Fibroblast of lung (primary cell): Measurements from ENCODE around the gene ANO2. TPM values are rescaled to one million over a fixed set of nuclear protein-coding genes. Genes with fewer than 3 reads are reported as not detected.

Experiments
- DNase-seq, 2 donors: peaks; one replicate each; pipeline versions ENCODE4 v3.0.0 to v3.0.0-alpha.2; 2010; ENCODE audit warnings: low read depth in 2 of 2
- H2AFZ ChIP-seq: 2 replicates; pipeline ENCODE4 v1.5.1; 2012; ENCODE audit warnings: low read length, control low read depth, inconsistent platforms
- H3K27ac ChIP-seq: 2 replicates; pipeline ENCODE4 v1.5.1; 2011; ENCODE audit warnings: low read length, control low read depth; ENCODE audit not compliant: insufficient read depth
- H3K27me3 ChIP-seq: 2 replicates; pipeline ENCODE4 v1.5.1; 2011; ENCODE audit warnings: mild to moderate bottlenecking, low read length; ENCODE audit not compliant: control insufficient read depth, insufficient read depth
- H3K36me3 ChIP-seq: 2 replicates; pipeline ENCODE4 v1.5.1; 2011; ENCODE audit warnings: low read length; ENCODE audit not compliant: control insufficient read depth, insufficient read depth
- H3K4me1 ChIP-seq: 2 replicates; pipeline ENCODE4 v1.5.1; 2011; ENCODE audit warnings: low read length; ENCODE audit not compliant: control insufficient read depth, insufficient read depth; ENCODE audit errors: extremely low read depth
- H3K4me2 ChIP-seq: 2 replicates; pipeline ENCODE4 v1.5.1; 2011; ENCODE audit warnings: low read length, control low read depth; ENCODE audit not compliant: insufficient read depth; ENCODE audit errors: extremely low read depth
- H3K4me3 ChIP-seq, 4 experiments: fragments of 200-600 bp in 1 of 4; sonication (generic) in 1 of 4; replicated peaks in 1 of 4; 2 replicates each; pipeline ENCODE4 v1.5.1; 2011 to 2016; ENCODE audit warnings: low read length in 4 of 4, low read depth in 3 of 4, mild to moderate bottlenecking in 3 of 4, control low read depth in 2 of 4, inconsistent platforms in 1 of 4, mixed read lengths in 1 of 4; ENCODE audit not compliant: insufficient read depth in 1 of 4; ENCODE audit errors: control extremely low read depth in 1 of 4
- H3K79me2 ChIP-seq: 2 replicates; pipeline ENCODE4 v1.5.1; 2012; ENCODE audit warnings: mild to moderate bottlenecking, low read length, inconsistent platforms; ENCODE audit not compliant: control insufficient read depth, insufficient read depth
- H3K9ac ChIP-seq: 2 replicates; pipeline ENCODE4 v1.5.1; 2011; ENCODE audit warnings: mild to moderate bottlenecking, low read length, control low read depth; ENCODE audit not compliant: insufficient read depth
- H3K9me3 ChIP-seq: 2 replicates; pipeline ENCODE4 v1.5.1; 2012; ENCODE audit warnings: low read depth, low read length; ENCODE audit not compliant: control insufficient read depth, insufficient read depth
- H4K20me1 ChIP-seq: 2 replicates; pipeline ENCODE4 v1.5.1; 2011; ENCODE audit warnings: low read length; ENCODE audit not compliant: control insufficient read depth, insufficient read depth; ENCODE audit errors: extremely low read depth
- CTCF ChIP-seq, 2 donors: IDR thresholded peaks in 1 of 2; conservative IDR thresholded peaks in 1 of 2; 1 replicate in 1 of 2; 2 replicates in 1 of 2; pipeline ENCODE4 v1.5.1; 2011 to 2012; ENCODE audit warnings: low read length in 2 of 2, control low read depth in 1 of 2, inconsistent platforms in 1 of 2, low read depth in 1 of 2, mild to moderate bottlenecking in 1 of 2
- EZH2 ChIP-seq: IDR thresholded peaks from 2 replicates; pipeline ENCODE4 v1.5.1; 2012; ENCODE audit warnings: low read length, control low read depth, mild to moderate bottlenecking; ENCODE audit errors: missing control alignments
- polyA plus RNA-seq, 2 donors: library from polyadenylated mRNA; depleted of rRNA in 1 of 2; stranded (reverse) in 1 of 2; unstranded in 1 of 2; fragments of >200 nt; gene quantifications; 2 replicates each; pipeline ENCODE4 v1.2.1, GENCODE V29; 2011 to 2012; ENCODE audit warnings: missing spikeins in 1 of 2
- total RNA-seq: library from RNA; depleted of rRNA; stranded (reverse); fragments of >200 nt; gene quantifications from 2 replicates; pipeline ENCODE4 v1.2.1, GENCODE V29; 2014

ANO2 gene
- total and polyA plus RNA-seq, 2 donors (not counting 1 experiment from before 2014, with no cell fraction given), result 0.15 to 0.17 TPM

GRCh38 chr12:5562581-5562980 lies 382.5 kb downstream of the ANO2 start:
- H2AFZ ChIP-seq, result no peak overlapping the region
- no peak for DNase-seq
- H3K4me2 ChIP-seq, result no peak overlapping the region
- H4K20me1 ChIP-seq, result no peaks in the 10 kb centered on the region
- no peaks in the 10 kb centered on the region for H3K79me2 ChIP-seq
- no peaks in the 10 kb centered on the region for H3K27me3 ChIP-seq
- H3K4me3 ChIP-seq, result no peak overlapping the region
- H3K9ac ChIP-seq, result no peak overlapping the region
- TF ChIP-seq CTCF (conservative IDR thresholded peaks at IDR 0.05 in 1 of 2, IDR thresholded peaks at IDR 0.05 in 1 of 2; ENCODE audit: low read depth in 1 of 2, low read length in 2 of 2), result no peak
- no peak for TF ChIP-seq EZH2
- H3K27ac ChIP-seq, result no peak overlapping the region
- no peaks in the 10 kb centered on the region for H3K9me3 ChIP-seq
- no peaks in the 10 kb centered on the region for H3K36me3 ChIP-seq
- peaks cover 8% of the 10 kb centered on the region for H3K4me1 ChIP-seq

DNA sequence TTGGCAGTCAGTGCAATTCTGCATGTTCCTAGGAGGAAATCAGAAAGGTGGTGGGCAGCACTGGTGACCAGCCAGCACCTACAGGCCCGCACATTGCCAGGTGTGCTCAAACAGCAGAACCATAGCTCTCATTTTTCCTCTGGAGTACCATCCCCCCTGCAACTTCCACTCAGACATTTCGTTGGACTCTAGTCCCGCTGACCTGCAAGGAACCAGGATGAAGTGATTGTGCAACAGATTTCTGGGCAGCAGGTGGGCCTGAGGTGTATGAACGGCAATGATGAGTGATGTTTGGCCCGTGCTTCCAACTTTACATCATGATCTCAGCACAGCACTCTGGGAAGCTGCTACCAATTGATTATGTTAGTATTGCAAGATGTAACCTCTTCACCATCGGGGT lies 383.2 kb downstream of the ANO2 start:
- TF ChIP-seq EZH2 (no peak), CTCF (conservative IDR thresholded peaks at IDR 0.05 in 1 of 2, IDR thresholded peaks at IDR 0.05 in 1 of 2; ENCODE audit: low read depth in 1 of 2, low read length in 2 of 2) (no peak)
- Histone ChIP-seq H2AFZ (no peak overlapping the region), H3K27ac (no peak overlapping the region), H3K4me3 (no peak overlapping the region), H3K4me2 (no peak overlapping the region), H3K36me3 (no peaks in the 10 kb centered on the region), H3K9me3 (no peaks in the 10 kb centered on the region), H3K79me2 (no peaks in the 10 kb centered on the region), H3K27me3 (no peaks in the 10 kb centered on the region), H3K4me1 (peaks cover 6% of the 10 kb centered on the region), H4K20me1 (no peaks in the 10 kb centered on the region), H3K9ac (no peak overlapping the region)
- no peak for DNase-seq

DNA sequence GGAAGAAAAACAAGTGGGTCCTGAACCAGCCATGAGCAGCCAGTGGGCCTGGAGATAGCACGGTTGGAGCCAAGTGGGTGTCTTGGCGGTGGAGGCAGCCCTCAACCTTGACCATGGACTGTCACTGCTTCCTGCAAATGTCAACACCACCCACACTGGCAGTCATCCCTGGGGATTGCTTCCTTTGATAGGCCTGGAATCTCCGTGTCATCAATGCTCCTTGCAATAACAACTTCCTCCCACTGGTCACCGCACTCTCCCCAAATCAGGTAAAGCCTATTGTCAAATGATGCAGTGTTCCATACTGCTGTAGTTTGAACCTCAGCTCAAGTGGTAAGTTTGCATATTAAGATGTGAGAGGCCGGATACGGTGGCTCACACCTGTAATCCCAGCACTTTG lies 384.0 kb downstream of the ANO2 start:
- Histone ChIP-seq H3K9me3 (no peaks in the 10 kb centered on the region), H3K4me1 (no peaks in the 10 kb centered on the region), H3K36me3 (no peaks in the 10 kb centered on the region), H3K27ac (no peak overlapping the region), H3K79me2 (no peaks in the 10 kb centered on the region), H3K27me3 (no peaks in the 10 kb centered on the region), H3K9ac (no peak overlapping the region), H4K20me1 (no peaks in the 10 kb centered on the region), H3K4me2 (no peak overlapping the region), H2AFZ (no peak overlapping the region), H3K4me3 (no peak overlapping the region)
- TF ChIP-seq EZH2 (no peak), CTCF (conservative IDR thresholded peaks at IDR 0.05 in 1 of 2, IDR thresholded peaks at IDR 0.05 in 1 of 2; ENCODE audit: low read depth in 1 of 2, low read length in 2 of 2) (no peak)
- no peak for DNase-seq
